NT2/D1 (cell line): Measurements from ENCODE around the gene BBC3.

Experiments
- DNase-seq: peaks from one replicate; pipeline ENCODE4 v3.0.0-alpha.2; 2011; ENCODE audit warnings: low read depth, low spot score
- H3K27me3 ChIP-seq: 2 replicates; pipeline ENCODE4 v1.6.0; 2011; ENCODE audit warnings: mild to moderate bottlenecking; ENCODE audit not compliant: insufficient read length, insufficient read depth
- H3K36me3 ChIP-seq: 2 replicates; pipeline ENCODE4 v1.6.1; 2011; ENCODE audit warnings: mild to moderate bottlenecking, low read length, mixed read lengths; ENCODE audit not compliant: insufficient read depth, insufficient read length
- H3K4me1 ChIP-seq: 2 replicates; pipeline ENCODE4 v1.5.1; 2011; ENCODE audit not compliant: insufficient read depth, insufficient read length
- H3K4me3 ChIP-seq: 2 replicates; pipeline ENCODE4 v1.5.1; 2011; ENCODE audit warnings: low read depth; ENCODE audit not compliant: insufficient read length
- H3K9ac ChIP-seq: 2 replicates; pipeline ENCODE4 v1.6.0; 2011; ENCODE audit warnings: low read depth; ENCODE audit not compliant: insufficient read length
- H3K9me3 ChIP-seq: 2 replicates; pipeline ENCODE4 v1.5.1; 2011; ENCODE audit warnings: mild to moderate bottlenecking, low read length; ENCODE audit not compliant: insufficient read depth
- SUZ12 ChIP-seq: IDR thresholded peaks from 2 replicates; pipeline ENCODE4 v1.6.1; 2011; ENCODE audit not compliant: insufficient read length, insufficient read depth; ENCODE audit errors: extremely low read depth
- YY1 ChIP-seq: IDR thresholded peaks from 2 replicates; pipeline ENCODE4 v1.6.1; 2011; ENCODE audit not compliant: insufficient read length, insufficient read depth
- ZNF274 ChIP-seq: IDR thresholded peaks from 2 replicates; pipeline ENCODE4 v1.6.1; 2011; ENCODE audit warnings: mild to moderate bottlenecking, low read depth, low read length

The BBC3 gene

GRCh38 chr19:47243364-47243775 is 12.4 kb upstream of the BBC3 start:
- DNase-seq = no peak
- Histone ChIP-seq H3K36me3 (no peaks in the 10 kb centered on the region), H3K9ac (no peak overlapping the region), H3K4me3 (peak overlapping the region; percentile 25), H3K9me3 (no peaks in the 10 kb centered on the region), H3K27me3 (peaks cover 37% of the 10 kb centered on the region), H3K4me1 (peaks cover 14% of the 10 kb centered on the region)
- TF ChIP-seq SUZ12 = no peak
- no peak for TF ChIP-seq YY1
- no peak for TF ChIP-seq ZNF274

GRCh38 chr19:47241919-47242577 is 11.0 kb upstream of the BBC3 start:
- H3K9ac ChIP-seq = no peak overlapping the region
- H3K36me3 ChIP-seq = no peaks in the 10 kb centered on the region
- H3K27me3 ChIP-seq = peaks cover 37% of the 10 kb centered on the region
- H3K4me1 ChIP-seq = peaks cover 14% of the 10 kb centered on the region
- H3K4me3 ChIP-seq = no peak overlapping the region
- DNase-seq = no peak
- no peaks in the 10 kb centered on the region for H3K9me3 ChIP-seq
- TF ChIP-seq YY1 = no peak
- no peak for TF ChIP-seq ZNF274
- TF ChIP-seq SUZ12 = no peak

GRCh38 chr19:47240996-47241918 is 10.3 kb upstream of the BBC3 start:
- Histone ChIP-seq H3K36me3 (no peaks in the 10 kb centered on the region), H3K4me1 (peaks cover 14% of the 10 kb centered on the region), H3K4me3 (no peak overlapping the region), H3K9ac (peak overlapping the region; percentile 42), H3K9me3 (no peaks in the 10 kb centered on the region), H3K27me3 (peaks cover 37% of the 10 kb centered on the region)
- no peak for DNase-seq
- no peak for TF ChIP-seq SUZ12
- no peak for TF ChIP-seq ZNF274
- no peak for TF ChIP-seq YY1

- peaks cover 37% of the 10 kb centered on the region for H3K27me3 ChIP-seq
- peak overlapping the region; percentile 42 for H3K9ac ChIP-seq
- H3K4me3 ChIP-seq = no peak overlapping the region
- peaks cover 14% of the 10 kb centered on the region for H3K4me1 ChIP-seq
- DNase-seq = no peak
- H3K9me3 ChIP-seq = no peaks in the 10 kb centered on the region
- no peak for TF ChIP-seq SUZ12
- TF ChIP-seq YY1 = no peak
- no peak for TF ChIP-seq ZNF274
- H3K36me3 ChIP-seq = no peaks in the 10 kb centered on the region
Observed at GRCh38 chr19:47240556-47240955, 9.6 kb upstream of the BBC3 start.

DNA sequence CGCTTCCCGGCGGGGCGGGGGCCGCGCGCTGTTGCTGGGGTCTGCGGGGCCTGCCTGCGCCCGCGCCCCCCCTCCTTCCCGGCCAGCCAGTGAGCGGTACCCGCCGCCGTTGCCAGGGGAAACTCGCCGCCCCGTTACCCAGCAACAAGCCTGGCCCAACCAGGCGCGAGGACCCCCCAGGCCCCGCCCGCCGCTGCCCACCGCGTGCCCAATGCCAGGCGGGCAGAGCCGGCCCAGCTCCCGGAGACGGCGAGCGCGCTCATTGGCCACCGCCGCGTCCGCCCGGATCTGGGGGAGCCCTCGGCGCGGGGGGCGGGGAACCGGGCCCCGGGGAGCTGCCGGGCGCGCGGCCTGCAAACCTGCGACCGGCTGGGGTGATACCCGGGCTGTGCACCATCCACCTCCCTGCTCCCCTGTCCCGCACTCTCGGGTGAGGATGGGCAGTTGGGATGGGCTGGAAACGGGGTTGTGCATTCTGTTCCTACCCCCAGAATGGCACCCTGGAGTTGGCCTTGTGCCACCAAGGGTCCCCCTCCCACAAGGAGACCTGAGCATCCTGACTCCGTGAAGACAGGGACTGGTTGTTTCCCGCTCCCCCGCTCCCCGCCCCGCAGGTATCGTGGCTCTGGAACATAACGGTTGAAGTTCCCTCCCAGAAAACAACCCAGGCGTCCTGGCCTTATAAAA is 8.8 kb upstream of the BBC3 start:
- peak overlapping the region; percentile 32 for H3K9ac ChIP-seq
- H3K27me3 ChIP-seq = peaks cover 37% of the 10 kb centered on the region
- no peak overlapping the region for H3K4me3 ChIP-seq
- H3K4me1 ChIP-seq = peaks cover 14% of the 10 kb centered on the region
- H3K9me3 ChIP-seq = no peaks in the 10 kb centered on the region
- no peak for DNase-seq
- TF ChIP-seq YY1 (no peak), SUZ12 (peak; percentile 29), ZNF274 (no peak)
- H3K36me3 ChIP-seq = no peaks in the 10 kb centered on the region

DNA sequence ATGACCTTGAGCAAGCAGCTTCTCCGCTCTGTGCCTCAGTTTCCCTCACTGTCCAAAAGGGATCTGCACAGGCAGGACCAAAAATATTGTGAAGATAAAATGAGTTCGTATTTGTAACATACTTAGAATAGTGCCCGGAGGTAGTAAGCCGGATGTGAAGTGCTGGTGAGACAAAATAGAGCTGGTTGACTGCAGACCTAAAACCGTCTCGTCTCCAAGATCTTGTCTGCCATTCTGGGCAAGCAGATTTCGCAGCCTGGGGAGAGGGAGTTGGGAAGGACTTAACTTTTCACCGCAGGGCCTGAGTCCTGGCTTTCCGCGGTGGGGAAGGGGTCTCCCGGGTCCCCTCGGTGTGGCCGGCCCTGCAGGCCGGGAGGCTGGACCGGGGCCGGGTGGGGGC is 8.2 kb upstream of the BBC3 start:
- no peaks in the 10 kb centered on the region for H3K9me3 ChIP-seq
- no peak for TF ChIP-seq ZNF274
- no peak for TF ChIP-seq YY1
- TF ChIP-seq SUZ12 = no peak
- peaks cover 37% of the 10 kb centered on the region for H3K27me3 ChIP-seq
- peak overlapping the region; percentile 22 for H3K9ac ChIP-seq
- no peak overlapping the region for H3K4me3 ChIP-seq
- peaks cover 14% of the 10 kb centered on the region for H3K4me1 ChIP-seq
- DNase-seq = no peak
- no peaks in the 10 kb centered on the region for H3K36me3 ChIP-seq
